ENCODE data around the gene STAT5A. TPM values are rescaled to one million over a fixed set of nuclear protein-coding genes. Genes with fewer than 3 reads are reported as not detected.
"Not testable (repeated sequence)": the region's sequence is repeated elsewhere in the genome, so short reads cannot be mapped to it uniquely, and the experiment has no call there.

Gene STAT5A
- polyA plus RNA-seq, 1 of the 3 experiments (the other 2 are of a cell fraction): 2.3 TPM

GRCh38 chr17:42260318-42260717 is 28.0 kb upstream of the STAT5A start:
- ChIA-PET CTCF (interaction anchor here (0.8 to 1.2 kb wide), 3 partner anchors 14 to 29 kb away, joined by 3 read pairs; no protein-coding TSS in a partner anchor), POLR2A (no interaction called here)
- WGBS (ENCODE audit: low lambda C conversion rate): 91% methylated on average over 6 of the region's 6 CpGs
- Histone ChIP-seq H3K9me3 (no peaks in the 10 kb centered on the region), H2AFZ (ENCODE audit: low read depth) (no peak overlapping the region), H3K27ac (ENCODE audit: low read depth in 2 of 2, low read length in 1 of 2) (no peak overlapping the region), H3K9ac (no peak overlapping the region), H3K79me2 (ENCODE audit: insufficient read depth) (peaks cover 41% of the 10 kb centered on the region), H3K4me2 (no peak overlapping the region), H3K36me3 (replicated peaks in 1 of 2; ENCODE audit: control insufficient read depth in 1 of 2, insufficient read depth in 2 of 2, low read length in 1 of 2) (no peaks in the 10 kb centered on the region), H3K4me1 (ENCODE audit: control insufficient read depth in 1 of 2, insufficient read depth in 2 of 2, low read depth in 1 of 2, low read length in 1 of 2) (no peaks in the 10 kb centered on the region), H3K4me3 (ENCODE audit: low read depth in 2 of 2, low read length in 1 of 2) (no peak overlapping the region), H3K27me3 (ENCODE audit: insufficient read depth) (no peaks in the 10 kb centered on the region), H3F3A (replicated peaks; ENCODE audit: insufficient read depth) (no peaks in the 10 kb centered on the region), H3K9me2 (no peaks in the 10 kb centered on the region), H4K20me1 (ENCODE audit: insufficient read depth) (peaks cover 10% of the 10 kb centered on the region; the same call in 1 of the 2 replicates)
- no peak for DNase-seq
- TF ChIP-seq FOXM1 (IDR thresholded peaks at IDR 0.05; ENCODE audit: low read depth) (no peak), NFIC (IDR thresholded peaks at IDR 0.05; ENCODE audit: borderline replicate concordance) (no peak), CTCF (IDR thresholded peaks at IDR 0.05) (no peak), IRF3 (IDR thresholded peaks at IDR 0.05; ENCODE audit: low read depth, low read length) (no peak), TAF1 (IDR thresholded peaks at IDR 0.05; ENCODE audit: borderline replicate concordance, low read depth, low read length) (no peak), SMC3 (IDR thresholded peaks at IDR 0.05; ENCODE audit: low read depth, low read length) (no peak), TCF12 (IDR thresholded peaks at IDR 0.05) (no peak), ZBTB33 (IDR thresholded peaks at IDR 0.05; ENCODE audit: borderline replicate concordance, low read depth) (no peak), CHD2 (IDR thresholded peaks at IDR 0.05; ENCODE audit: low read length, partially characterized antibody) (no peak), YY1 (IDR thresholded peaks at IDR 0.05; ENCODE audit: low read depth) (no peak), POLR2AphosphoS5 (IDR thresholded peaks at IDR 0.05; ENCODE audit: low read depth, low read length) (no peak), RFX5 (IDR thresholded peaks at IDR 0.05; ENCODE audit: low read length) (no peak), RAD21 (IDR thresholded peaks at IDR 0.05; ENCODE audit: low read length) (no peak), RCOR1 (IDR thresholded peaks at IDR 0.05; ENCODE audit: low read length) (no peak), NRF1 (IDR thresholded peaks at IDR 0.05; ENCODE audit: low read depth, low read length) (no peak), ELF1 (IDR thresholded peaks at IDR 0.05) (no peak), FOXJ3 (CRISPR knock-in tag; IDR thresholded peaks at IDR 0.05) (no peak)

- H3F3A ChIP-seq (replicated peaks; ENCODE audit: insufficient read depth); H3K27me3 ChIP-seq (ENCODE audit: insufficient read depth); H3K4me1 ChIP-seq (ENCODE audit: control insufficient read depth in 1 of 2, insufficient read depth in 2 of 2, low read depth in 1 of 2, low read length in 1 of 2); H3K4me2 ChIP-seq; DNase-seq; H4K20me1 ChIP-seq (ENCODE audit: insufficient read depth); H3K27ac ChIP-seq (ENCODE audit: low read depth in 2 of 2, low read length in 1 of 2); H3K9ac ChIP-seq; H3K9me3 ChIP-seq; POLR2A ChIA-PET; H3K36me3 ChIP-seq (replicated peaks in 1 of 2; ENCODE audit: control insufficient read depth in 1 of 2, insufficient read depth in 2 of 2, low read length in 1 of 2); H3K9me2 ChIP-seq; H3K4me3 ChIP-seq (ENCODE audit: low read depth in 2 of 2, low read length in 1 of 2); H2AFZ ChIP-seq (ENCODE audit: low read depth): not testable (repeated sequence)
- CTCF ChIA-PET: interaction anchor here (0.7 to 1.0 kb wide), 2 partner anchors 16 to 36 kb away, joined by 3 read pairs; no protein-coding TSS in a partner anchor
- WGBS (ENCODE audit: low lambda C conversion rate): 84% methylated on average over 2 of the region's 4 CpGs
- peaks cover 55% of the 10 kb centered on the region for H3K79me2 ChIP-seq (ENCODE audit: insufficient read depth)
Observed at GRCh38 chr17:42264366-42264765, 23.9 kb upstream of the STAT5A start.
